ENCODE results near the gene DDX54. TPM values are rescaled to one million over a fixed set of nuclear protein-coding genes. Genes with fewer than 3 reads are reported as not detected.
"Not testable (repeated sequence)": the region's sequence is repeated elsewhere in the genome, so short reads cannot be mapped to it uniquely, and the experiment has no call there.

The DDX54 gene
- total RNA-seq, 1 donor, result 31.2 TPM

DNA sequence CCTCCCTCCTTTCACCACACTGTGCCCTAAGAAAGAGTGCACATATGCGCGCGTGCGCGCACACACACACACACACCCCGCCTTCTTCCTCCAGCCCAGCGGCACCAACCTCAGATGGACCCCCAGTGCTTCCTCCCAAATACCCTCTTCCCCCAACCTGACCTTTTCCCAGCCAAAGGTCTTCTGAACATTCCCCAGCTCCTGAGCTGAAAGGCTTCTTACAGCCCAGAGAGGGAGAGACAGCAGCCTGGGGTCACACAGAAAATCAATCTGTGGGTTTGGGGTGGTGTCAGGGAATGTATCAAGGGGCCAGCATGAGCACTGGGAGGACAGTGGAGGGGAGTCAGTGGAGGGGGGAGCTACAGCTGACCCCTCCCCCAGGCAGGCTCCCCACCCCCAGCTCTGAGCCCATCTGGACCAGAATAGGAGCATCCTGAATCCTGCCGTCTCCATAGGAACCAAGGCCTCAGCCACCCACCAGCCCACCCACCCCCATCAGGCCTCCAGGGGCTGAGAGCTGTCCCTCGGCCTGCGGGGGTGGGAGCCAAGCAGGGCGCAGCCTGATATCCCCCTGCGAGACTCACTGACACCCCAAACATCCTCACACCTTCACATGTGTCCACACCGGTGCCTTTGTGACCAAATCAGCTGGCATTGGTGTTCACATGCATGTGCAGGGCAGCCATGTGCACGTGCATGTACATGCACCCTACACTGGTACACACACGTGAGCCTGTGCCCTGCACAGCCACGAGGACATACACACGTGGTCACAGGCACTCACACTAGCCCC, 55.4 kb downstream of the DDX54 start:
- no peak overlapping the region for H3K4me3 ChIP-seq (ENCODE audit: low read depth, low read length)
- TF ChIP-seq, protein P1, sequence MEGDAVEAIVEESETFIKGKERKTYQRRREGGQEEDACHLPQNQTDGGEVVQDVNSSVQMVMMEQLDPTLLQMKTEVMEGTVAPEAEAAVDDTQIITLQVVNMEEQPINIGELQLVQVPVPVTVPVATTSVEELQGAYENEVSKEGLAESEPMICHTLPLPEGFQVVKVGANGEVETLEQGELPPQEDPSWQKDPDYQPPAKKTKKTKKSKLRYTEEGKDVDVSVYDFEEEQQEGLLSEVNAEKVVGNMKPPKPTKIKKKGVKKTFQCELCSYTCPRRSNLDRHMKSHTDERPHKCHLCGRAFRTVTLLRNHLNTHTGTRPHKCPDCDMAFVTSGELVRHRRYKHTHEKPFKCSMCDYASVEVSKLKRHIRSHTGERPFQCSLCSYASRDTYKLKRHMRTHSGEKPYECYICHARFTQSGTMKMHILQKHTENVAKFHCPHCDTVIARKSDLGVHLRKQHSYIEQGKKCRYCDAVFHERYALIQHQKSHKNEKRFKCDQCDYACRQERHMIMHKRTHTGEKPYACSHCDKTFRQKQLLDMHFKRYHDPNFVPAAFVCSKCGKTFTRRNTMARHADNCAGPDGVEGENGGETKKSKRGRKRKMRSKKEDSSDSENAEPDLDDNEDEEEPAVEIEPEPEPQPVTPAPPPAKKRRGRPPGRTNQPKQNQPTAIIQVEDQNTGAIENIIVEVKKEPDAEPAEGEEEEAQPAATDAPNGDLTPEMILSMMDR (IDR thresholded peaks at IDR 0.05; ENCODE audit: insufficient read depth, low read length), result no peak
- no peak for DNase-seq (ENCODE audit: low read depth)

DNA sequence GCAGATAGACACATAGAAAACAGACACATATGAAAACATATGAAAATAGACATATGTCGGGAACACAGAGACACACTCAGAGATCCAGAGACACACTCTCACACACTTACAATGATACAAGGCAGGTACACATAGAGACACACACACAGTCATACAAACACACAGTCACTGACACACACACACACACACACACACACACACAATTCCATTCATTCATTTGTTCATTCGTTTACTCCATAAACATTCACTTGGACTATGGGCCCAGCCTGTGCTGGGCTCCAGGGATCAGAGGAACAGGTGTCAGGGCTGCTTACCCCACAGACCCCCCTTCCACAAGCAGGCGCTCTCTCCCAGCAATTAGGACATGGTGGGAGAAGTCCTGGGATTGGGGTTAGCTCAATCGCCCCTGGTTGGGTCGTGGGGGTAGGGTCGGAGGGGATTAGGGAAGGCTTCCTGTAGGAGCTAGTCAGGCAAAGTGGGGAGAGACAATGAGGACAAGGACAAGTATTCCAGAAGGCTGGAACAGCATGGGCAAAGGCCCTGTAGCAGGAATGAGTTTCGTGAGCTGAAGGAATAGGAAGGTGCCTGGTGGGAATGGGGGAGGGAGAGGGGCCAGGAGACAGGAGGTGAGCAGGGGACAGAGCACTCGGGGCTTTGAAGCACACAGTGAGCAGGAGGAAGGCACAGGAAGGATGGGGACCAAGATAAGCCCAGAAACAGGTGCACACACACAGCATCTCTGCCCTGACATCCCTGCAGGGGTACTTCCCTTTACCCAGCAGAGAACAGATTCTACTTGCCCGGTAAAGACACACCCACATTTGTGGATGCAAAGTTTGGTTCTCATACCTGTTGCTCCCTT, 56.2 kb downstream of the DDX54 start:
- TF ChIP-seq, protein P1 (IDR thresholded peaks at IDR 0.05; ENCODE audit: insufficient read depth, low read length), result no peak
- no peak overlapping the region for H3K4me3 ChIP-seq (ENCODE audit: low read depth, low read length)
- no peak for DNase-seq (ENCODE audit: low read depth)

DNA sequence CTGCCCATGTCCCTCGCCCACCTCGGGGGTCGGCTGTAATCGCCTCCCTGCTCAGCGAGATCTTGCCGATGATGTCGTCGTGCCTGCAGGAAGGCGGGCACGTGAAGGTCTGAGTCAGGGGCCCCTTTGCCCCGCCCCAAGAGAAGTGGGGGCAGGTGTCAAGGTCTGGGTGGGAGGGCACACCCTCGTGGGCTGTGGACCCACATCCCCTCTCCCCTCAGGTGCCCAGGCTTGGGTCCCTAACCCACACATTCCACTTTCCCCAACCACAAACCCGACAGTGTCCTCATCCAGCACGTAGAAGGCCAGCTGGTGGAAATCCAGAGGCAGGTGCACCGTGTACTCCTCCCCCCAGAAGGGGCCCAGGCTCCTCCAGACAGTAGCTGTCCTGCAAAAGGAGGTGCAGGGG, 57.5 kb downstream of the DDX54 start:
- H3K4me3 ChIP-seq (ENCODE audit: low read depth, low read length), result no peak overlapping the region
- DNase-seq (ENCODE audit: low read depth), result no peak
- TF ChIP-seq, protein P1 (IDR thresholded peaks at IDR 0.05; ENCODE audit: insufficient read depth, low read length), result no peak

DNA sequence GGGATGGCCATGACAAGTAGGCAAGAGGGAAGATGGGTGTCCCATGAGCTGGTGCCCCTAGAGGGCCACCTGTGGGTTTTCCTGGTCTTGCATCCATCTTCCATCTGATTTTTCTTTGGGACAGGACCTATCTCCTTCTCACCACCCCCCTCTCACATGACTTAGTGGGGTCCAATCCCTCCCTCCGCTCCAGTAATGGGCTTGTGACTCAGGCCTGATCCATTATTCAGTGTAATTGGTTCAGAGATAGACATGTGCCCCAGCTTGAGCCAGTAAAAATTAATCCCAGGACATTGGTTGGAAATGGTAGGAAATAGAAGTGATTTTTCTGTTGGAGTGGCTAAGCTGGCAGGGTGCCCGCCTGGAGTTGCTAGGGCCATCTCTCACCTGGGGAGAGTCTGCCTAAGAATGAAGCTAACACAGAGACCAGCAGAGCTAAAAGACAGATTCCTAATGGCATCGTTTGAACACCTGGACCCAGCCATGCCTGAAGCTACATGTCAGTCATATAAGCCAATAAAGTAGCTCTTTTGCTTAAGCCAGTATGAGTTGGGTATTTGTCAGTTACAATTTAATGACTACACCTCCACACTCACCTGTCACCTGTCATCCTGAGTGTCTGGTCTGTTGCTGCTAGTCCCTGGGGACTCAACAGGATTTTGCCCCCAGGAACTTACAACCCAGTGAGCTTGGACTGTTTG, 64.5 kb downstream of the DDX54 start:
- TF ChIP-seq, protein P1 (IDR thresholded peaks at IDR 0.05; ENCODE audit: insufficient read depth, low read length), result no peak
- DNase-seq (ENCODE audit: low read depth), result no peak
- H3K4me3 ChIP-seq (ENCODE audit: low read depth, low read length), result no peak overlapping the region

DNA sequence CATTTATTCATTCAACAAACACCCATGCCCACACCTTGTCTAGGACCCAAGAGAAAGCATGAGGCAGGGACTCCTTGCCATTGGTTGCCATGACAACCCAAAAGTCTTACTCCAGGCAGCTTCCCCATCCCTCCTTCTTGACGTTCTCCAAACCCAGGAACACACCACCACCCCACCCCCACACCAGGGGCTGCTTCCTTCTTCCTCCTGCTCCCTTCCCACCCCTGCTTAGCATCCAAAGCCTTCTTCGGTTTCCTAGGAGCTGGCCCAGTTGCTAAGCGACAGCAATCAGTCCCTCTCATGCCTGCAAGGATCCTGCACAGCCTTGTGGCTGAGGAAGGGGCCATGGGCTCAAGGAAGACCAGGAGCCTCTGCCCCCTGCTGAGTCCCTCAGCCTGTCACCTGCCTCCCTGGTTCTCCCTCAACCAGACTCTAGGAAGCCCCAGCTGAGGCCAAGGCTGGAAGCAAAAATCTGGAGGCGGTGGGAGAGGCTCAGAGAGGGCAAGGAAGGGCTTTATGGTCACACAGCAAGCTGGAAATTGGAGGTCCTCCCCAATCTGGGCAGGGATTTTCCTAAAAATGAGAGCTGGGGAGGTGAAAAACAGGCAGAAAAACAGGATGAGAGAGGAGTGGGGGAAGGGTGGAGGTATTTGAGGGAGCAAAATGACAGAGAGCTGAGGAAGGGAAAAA, 65.2 kb downstream of the DDX54 start:
- H3K4me3 ChIP-seq (ENCODE audit: low read depth, low read length), result no peak overlapping the region
- no peak for DNase-seq (ENCODE audit: low read depth)
- TF ChIP-seq, protein P1 (IDR thresholded peaks at IDR 0.05; ENCODE audit: insufficient read depth, low read length), result no peak

DNA sequence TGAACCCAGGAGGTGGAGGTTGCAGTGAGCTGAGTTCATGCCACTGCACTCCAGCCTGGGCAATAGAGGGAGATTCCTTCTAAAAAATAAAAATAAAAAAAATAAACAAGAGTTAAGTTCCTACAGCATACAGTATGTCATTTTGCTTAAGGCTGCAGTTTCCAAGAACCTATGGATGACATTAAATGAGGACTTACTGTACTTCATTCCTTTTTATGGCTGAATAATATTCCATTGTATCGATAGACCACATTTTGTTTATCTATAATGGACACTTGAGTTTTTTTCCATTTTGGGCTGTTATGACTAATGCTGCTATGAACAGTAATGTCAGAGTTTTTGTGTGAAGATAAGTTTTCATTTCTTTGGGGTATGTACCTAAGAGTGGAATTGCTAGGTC, 67.1 kb downstream of the DDX54 start:
- H3K4me3 ChIP-seq (ENCODE audit: low read depth, low read length), result no peak overlapping the region
- TF ChIP-seq, protein P1 (IDR thresholded peaks at IDR 0.05; ENCODE audit: insufficient read depth, low read length), result no peak
- no peak for DNase-seq (ENCODE audit: low read depth)

DNA sequence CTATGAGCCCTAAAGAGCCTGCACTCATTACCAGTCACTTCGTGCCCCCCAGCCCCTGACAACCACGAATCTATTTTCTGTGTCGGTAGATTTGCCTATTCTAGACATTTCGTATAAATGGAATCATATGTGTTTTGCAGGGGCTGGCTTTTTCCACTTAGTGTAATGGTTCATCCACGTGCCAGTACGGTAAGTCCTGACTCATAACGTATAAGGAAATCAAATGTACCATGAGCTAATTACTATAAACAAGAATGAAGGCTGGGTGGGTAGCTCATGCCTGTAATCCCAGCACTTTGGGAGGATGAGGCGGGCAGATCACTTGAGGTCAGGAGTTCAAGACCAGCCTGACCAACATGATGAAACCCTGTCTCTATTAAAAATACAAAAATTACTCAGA, 67.6 kb downstream of the DDX54 start:
- not testable (repeated sequence) for DNase-seq (ENCODE audit: low read depth); H3K4me3 ChIP-seq (ENCODE audit: low read depth, low read length)

Measured in fibroblast of the aortic adventitia (primary cell).